ENCODE measurements around the gene DENND5A.

GRCh38 chr11:9170450-9170849 lies 94.7 kb downstream of the DENND5A start:
- TF ChIP-seq, protein P1, sequence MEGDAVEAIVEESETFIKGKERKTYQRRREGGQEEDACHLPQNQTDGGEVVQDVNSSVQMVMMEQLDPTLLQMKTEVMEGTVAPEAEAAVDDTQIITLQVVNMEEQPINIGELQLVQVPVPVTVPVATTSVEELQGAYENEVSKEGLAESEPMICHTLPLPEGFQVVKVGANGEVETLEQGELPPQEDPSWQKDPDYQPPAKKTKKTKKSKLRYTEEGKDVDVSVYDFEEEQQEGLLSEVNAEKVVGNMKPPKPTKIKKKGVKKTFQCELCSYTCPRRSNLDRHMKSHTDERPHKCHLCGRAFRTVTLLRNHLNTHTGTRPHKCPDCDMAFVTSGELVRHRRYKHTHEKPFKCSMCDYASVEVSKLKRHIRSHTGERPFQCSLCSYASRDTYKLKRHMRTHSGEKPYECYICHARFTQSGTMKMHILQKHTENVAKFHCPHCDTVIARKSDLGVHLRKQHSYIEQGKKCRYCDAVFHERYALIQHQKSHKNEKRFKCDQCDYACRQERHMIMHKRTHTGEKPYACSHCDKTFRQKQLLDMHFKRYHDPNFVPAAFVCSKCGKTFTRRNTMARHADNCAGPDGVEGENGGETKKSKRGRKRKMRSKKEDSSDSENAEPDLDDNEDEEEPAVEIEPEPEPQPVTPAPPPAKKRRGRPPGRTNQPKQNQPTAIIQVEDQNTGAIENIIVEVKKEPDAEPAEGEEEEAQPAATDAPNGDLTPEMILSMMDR (IDR thresholded peaks at IDR 0.05; ENCODE audit: low read depth, low read length), result no peak
- TF ChIP-seq POLR2A (IDR thresholded peaks at IDR 0.05; ENCODE audit: extremely low read depth, insufficient read length), result no peak
